ENCODE data around the gene TNFRSF9. TPM values are rescaled to one million over a fixed set of nuclear protein-coding genes. Genes with fewer than 3 reads are reported as not detected.

Gene TNFRSF9
- total and polyA plus RNA-seq, 2 donors (not counting 3 experiments of a cell fraction or from before 2014, with no cell fraction given): 0.15 to 0.22 TPM

- Histone ChIP-seq H3K79me2 (ENCODE audit: control insufficient read depth, insufficient read depth, low read length) (no peaks in the 10 kb centered on the region), H3K27me3 (ENCODE audit: control insufficient read depth in 2 of 2, insufficient read depth in 2 of 2, low read length in 2 of 2) (peaks cover 0 to 3% of the 10 kb centered on the region in 2 experiments), H3K9me1 (replicated peaks; ENCODE audit: control insufficient read depth, extremely low read depth, insufficient read depth, low read length) (no peaks in the 10 kb centered on the region), H3K4me2 (ENCODE audit: insufficient read depth, low read length) (no peak overlapping the region), H2AFZ (ENCODE audit: low read depth, low read length) (no peak overlapping the region), H3K9ac (replicated peaks; ENCODE audit: extremely low read depth, insufficient read depth, low read length) (no peak overlapping the region), H3K9me3 (replicated peaks; ENCODE audit: control insufficient read depth, insufficient read depth, low read length) (no peaks in the 10 kb centered on the region), H3K4me3 (replicated peaks in 1 of 3; ENCODE audit: insufficient read depth in 1 of 3, low read depth in 1 of 3, low read length in 3 of 3) (no peak overlapping the region), H4K20me1 (replicated peaks; ENCODE audit: control insufficient read depth, extremely low read depth, insufficient read depth, low read length) (no peaks in the 10 kb centered on the region), H3K27ac (ENCODE audit: insufficient read depth, low read depth, low read length) (no peak overlapping the region), H3K4me1 (ENCODE audit: control insufficient read depth, extremely low read depth, insufficient read depth, low read length) (no peaks in the 10 kb centered on the region), H3K36me3 (ENCODE audit: control insufficient read depth in 2 of 2, extremely low read depth in 1 of 2, insufficient read depth in 2 of 2, low read length in 2 of 2) (no peaks in the 10 kb centered on the region)
- no peak for DNase-seq (ENCODE audit: low read depth, low spot score)
- no TSS peak for BruUV-seq (replicated peaks)
- FAIRE-seq: no peak
- intact Hi-C loops (cut with micrococcal nuclease): no loop called here
- dilution Hi-C loops (cut with MboI; ENCODE audit: extremely low pct_ligation_motif_present, low sequenced_read_pairs): no loop called here
- ChIA-PET CTCF (interaction anchor here (1.1 to 1.3 kb wide), 2 partner anchors 11 to 25 kb away, joined by 3 to 4 read pairs; no protein-coding TSS in a partner anchor), POLR2A (no interaction called here)
- TF ChIP-seq, protein P1, sequence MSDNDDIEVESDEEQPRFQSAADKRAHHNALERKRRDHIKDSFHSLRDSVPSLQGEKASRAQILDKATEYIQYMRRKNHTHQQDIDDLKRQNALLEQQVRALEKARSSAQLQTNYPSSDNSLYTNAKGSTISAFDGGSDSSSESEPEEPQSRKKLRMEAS (IDR thresholded peaks at IDR 0.05; ENCODE audit: insufficient read depth, insufficient read length): no peak
- TF ChIP-seq EZH2 (IDR thresholded peaks at IDR 0.05; ENCODE audit: borderline replicate concordance, low read depth, low read length, severe bottlenecking): no peak
- no peak for TF ChIP-seq JUN (IDR thresholded peaks at IDR 0.05; ENCODE audit: borderline replicate concordance, insufficient read depth, insufficient read length, low read depth)
- TF ChIP-seq FOS (IDR thresholded peaks at IDR 0.05; ENCODE audit: borderline replicate concordance, insufficient read depth, low read length): no peak
- TF ChIP-seq MYC (IDR thresholded peaks at IDR 0.05; ENCODE audit: low read depth, low read length): no peak
- no peak for TF ChIP-seq POLR2AphosphoS5 (IDR thresholded peaks at IDR 0.05; ENCODE audit: insufficient read depth, low read depth, low read length)
- TF ChIP-seq, protein P2, sequence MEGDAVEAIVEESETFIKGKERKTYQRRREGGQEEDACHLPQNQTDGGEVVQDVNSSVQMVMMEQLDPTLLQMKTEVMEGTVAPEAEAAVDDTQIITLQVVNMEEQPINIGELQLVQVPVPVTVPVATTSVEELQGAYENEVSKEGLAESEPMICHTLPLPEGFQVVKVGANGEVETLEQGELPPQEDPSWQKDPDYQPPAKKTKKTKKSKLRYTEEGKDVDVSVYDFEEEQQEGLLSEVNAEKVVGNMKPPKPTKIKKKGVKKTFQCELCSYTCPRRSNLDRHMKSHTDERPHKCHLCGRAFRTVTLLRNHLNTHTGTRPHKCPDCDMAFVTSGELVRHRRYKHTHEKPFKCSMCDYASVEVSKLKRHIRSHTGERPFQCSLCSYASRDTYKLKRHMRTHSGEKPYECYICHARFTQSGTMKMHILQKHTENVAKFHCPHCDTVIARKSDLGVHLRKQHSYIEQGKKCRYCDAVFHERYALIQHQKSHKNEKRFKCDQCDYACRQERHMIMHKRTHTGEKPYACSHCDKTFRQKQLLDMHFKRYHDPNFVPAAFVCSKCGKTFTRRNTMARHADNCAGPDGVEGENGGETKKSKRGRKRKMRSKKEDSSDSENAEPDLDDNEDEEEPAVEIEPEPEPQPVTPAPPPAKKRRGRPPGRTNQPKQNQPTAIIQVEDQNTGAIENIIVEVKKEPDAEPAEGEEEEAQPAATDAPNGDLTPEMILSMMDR (IDR thresholded peaks at IDR 0.05; ENCODE audit: extremely low read depth in 1 of 2, insufficient read depth in 1 of 2, low read depth in 1 of 2, low read length in 2 of 2): no peak
- TF ChIP-seq POLR2A (IDR thresholded peaks at IDR 0.05; ENCODE audit: low read depth, low read length): no peak
- no peak for TF ChIP-seq GATA2 (IDR thresholded peaks at IDR 0.05; ENCODE audit: insufficient read depth, insufficient read length, low read depth, low read length)
Measured at GRCh38 chr1:7873801-7874795, 66.5 kb downstream of the TNFRSF9 start.
